ENCODE data around the gene ALDH2.
"Not testable (repeated sequence)": the region's sequence is repeated elsewhere in the genome, so short reads cannot be mapped to it uniquely, and the experiment has no call there.

Gene ALDH2

GRCh38 chr12:111759271-111759670 lies 7.5 kb upstream of the ALDH2 start:
- no peak for DNase-seq

GRCh38 chr12:111759991-111760390 lies 6.7 kb upstream of the ALDH2 start:
- DNase-seq: no peak

- DNase-seq: no peak
These were observed 5.6 kb upstream of the ALDH2 start for GRCh38 chr12:111761099-111761498.

GRCh38 chr12:111761706-111762105 lies 5.0 kb upstream of the ALDH2 start:
- DNase-seq: no peak

- DNase-seq: not testable (repeated sequence)
These were observed 3.2 kb upstream of the ALDH2 start for GRCh38 chr12:111763552-111763951.

GRCh38 chr12:111764120-111764821 lies 2.5 kb upstream of the ALDH2 start:
- no peak for DNase-seq

GRCh38 chr12:111767362-111768158 lies 827 bp downstream of the ALDH2 start:
- DNase-seq: peak; percentile 22

GRCh38 chr12:111768159-111768895 lies 1.6 kb downstream of the ALDH2 start:
- DNase-seq: no peak

GRCh38 chr12:111769599-111769998 lies 2.9 kb downstream of the ALDH2 start:
- DNase-seq: no peak

GRCh38 chr12:111773801-111774551 lies 7.2 kb downstream of the ALDH2 start:
- DNase-seq: peak; percentile 63

- peak; percentile 34 for DNase-seq
These were observed 8.8 kb downstream of the ALDH2 start for GRCh38 chr12:111775205-111776193.

GRCh38 chr12:111776836-111777344 lies 10.2 kb downstream of the ALDH2 start:
- DNase-seq: no peak

- no peak for DNase-seq
These were observed 10.8 kb downstream of the ALDH2 start for GRCh38 chr12:111777345-111778045.

- DNase-seq: no peak
These were observed 13.4 kb downstream of the ALDH2 start for GRCh38 chr12:111780166-111780565.

GRCh38 chr12:111780615-111781014 lies 13.9 kb downstream of the ALDH2 start:
- no peak for DNase-seq

GRCh38 chr12:111781085-111781658 lies 14.4 kb downstream of the ALDH2 start:
- DNase-seq: no peak

- DNase-seq: no peak
These were observed 16.3 kb downstream of the ALDH2 start for GRCh38 chr12:111783046-111783445.

- DNase-seq: no peak
These were observed 18.2 kb downstream of the ALDH2 start for GRCh38 chr12:111784953-111785352.

GRCh38 chr12:111785651-111786050 lies 18.9 kb downstream of the ALDH2 start:
- peak; percentile 21 for DNase-seq

GRCh38 chr12:111788178-111788654 lies 21.5 kb downstream of the ALDH2 start:
- DNase-seq: peak; percentile 68

Measured in fibroblast of skin of scalp (primary cell).